SH-SY5Y (cell line): ENCODE results near the gene ENTREP1.

Experiments
- GATA2 ChIP-seq: IDR thresholded peaks from 2 replicates; pipeline ENCODE4 v1.6.1; 2011; ENCODE audit warnings: mild to moderate bottlenecking, low read depth, low read length
- GATA3 ChIP-seq: IDR thresholded peaks from 2 replicates; pipeline ENCODE4 v1.6.1; 2011; ENCODE audit warnings: low read depth, mild to moderate bottlenecking, low read length, moderate library complexity

Gene ENTREP1

DNA sequence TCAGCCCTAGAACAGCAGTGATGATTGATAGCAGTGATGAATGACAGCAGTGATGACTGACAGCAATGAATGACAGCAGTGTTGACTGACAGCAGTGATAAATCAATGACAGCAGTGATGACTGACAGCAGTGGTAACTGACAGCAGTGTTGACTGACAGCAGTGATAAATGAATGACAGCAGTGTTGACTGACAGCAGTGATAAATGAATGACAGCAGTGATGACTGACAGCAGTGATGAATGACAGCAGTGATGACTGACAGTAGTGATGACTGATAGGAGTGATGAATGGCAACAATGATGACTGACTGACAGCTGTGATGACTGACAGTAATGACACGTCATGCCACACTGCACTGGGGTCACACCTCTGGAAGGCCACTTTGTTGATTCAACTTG lies 106.8 kb downstream of the ENTREP1 start:
- TF ChIP-seq GATA3, result no peak
- no peak for TF ChIP-seq GATA2

DNA sequence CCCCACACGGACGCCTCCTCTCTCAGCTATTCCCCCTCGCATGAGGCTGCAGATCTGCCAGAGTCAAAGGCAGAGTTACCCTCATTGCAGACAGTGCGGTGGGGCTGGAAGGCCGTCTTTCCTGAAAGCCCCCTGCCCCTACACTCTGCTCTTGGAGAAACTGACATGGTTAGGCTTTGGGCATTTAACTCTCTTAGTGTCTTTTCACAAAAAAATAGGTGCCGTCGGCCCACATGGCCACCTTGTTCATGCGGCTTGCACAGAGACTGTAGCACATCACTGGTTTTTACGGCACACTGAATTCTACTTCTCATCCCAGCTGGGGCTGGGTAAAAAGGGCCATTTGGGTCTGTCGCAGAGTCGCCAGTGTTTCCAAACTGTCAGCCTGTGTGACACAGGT lies 107.6 kb downstream of the ENTREP1 start:
- TF ChIP-seq GATA3 (no peak), GATA2 (no peak)

GRCh38 chr9:69433392-69433791 lies 108.4 kb downstream of the ENTREP1 start:
- TF ChIP-seq GATA2 (no peak), GATA3 (no peak)

GRCh38 chr9:69433968-69434367 lies 109.0 kb downstream of the ENTREP1 start:
- TF ChIP-seq GATA3 (no peak), GATA2 (no peak)
